Nephron progenitor cell (in vitro differentiated cells): ENCODE results near the gene KLHDC3.

Source experiments
- DNase-seq: peaks from one replicate; pipeline ENCODE4 v3.0.0; 2021
- H3K27ac Mint-ChIP-seq: 2 replicates; pipeline ENCODE4 v1.8.0; 2021; ENCODE audit warnings: mild to moderate bottlenecking, moderate library complexity, mixed read lengths
- H3K27me3 Mint-ChIP-seq: 2 replicates; pipeline ENCODE4 v1.8.0; 2021; ENCODE audit warnings: mild to moderate bottlenecking, low read depth, mixed read lengths; ENCODE audit not compliant: poor library complexity
- H3K36me3 Mint-ChIP-seq: 2 replicates; pipeline ENCODE4 v1.8.0; 2021; ENCODE audit warnings: low read depth, mixed read lengths
- H3K4me1 Mint-ChIP-seq: 2 replicates; pipeline ENCODE4 v1.8.0; 2021; ENCODE audit warnings: mixed read lengths
- H3K4me3 Mint-ChIP-seq: 2 replicates; pipeline ENCODE4 v1.8.0; 2021; ENCODE audit warnings: mild to moderate bottlenecking, moderate library complexity, mixed read lengths
- H3K9me3 Mint-ChIP-seq: 2 replicates; pipeline ENCODE4 v1.8.0; 2021; ENCODE audit warnings: mild to moderate bottlenecking, moderate library complexity, mixed read lengths
- TF ChIP-seq, protein P1 (sequence below): fragments of 200-600 bp; sonication (generic); IDR thresholded peaks from 2 replicates; pipeline ENCODE4 v1.5.0; 2021; ENCODE audit warnings: antibody characterized with exemption

The KLHDC3 gene

DNA sequence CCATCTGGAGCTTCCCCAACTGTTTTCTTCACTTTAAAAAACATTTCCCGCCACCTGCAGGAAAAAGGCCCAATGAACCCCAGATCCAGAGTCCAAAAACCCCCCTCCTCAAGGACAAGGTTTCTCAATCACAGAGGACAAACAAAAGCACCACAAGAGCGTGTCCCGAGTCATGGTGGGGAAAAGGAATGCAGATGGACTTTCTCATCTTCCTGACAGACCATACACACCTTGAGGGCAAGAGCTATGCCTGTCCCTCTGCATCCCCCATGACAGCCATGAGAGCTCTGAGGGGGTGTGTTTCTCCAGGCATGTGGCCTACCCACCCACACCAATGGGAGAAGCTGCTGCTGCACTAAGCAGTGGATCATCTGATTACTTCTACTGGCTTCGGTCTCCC is 44.1 kb upstream of the KLHDC3 start:
- Mint-ChIP-seq H3K9me3 (no peaks in the 10 kb centered on the region), H3K4me3 (no peak overlapping the region), H3K4me1 (no peaks in the 10 kb centered on the region), H3K27me3 (peaks cover 4% of the 10 kb centered on the region), H3K27ac (peak overlapping the region; percentile 36), H3K36me3 (peaks cover 24% of the 10 kb centered on the region)
- DNase-seq, result no peak
- TF ChIP-seq, protein P1, sequence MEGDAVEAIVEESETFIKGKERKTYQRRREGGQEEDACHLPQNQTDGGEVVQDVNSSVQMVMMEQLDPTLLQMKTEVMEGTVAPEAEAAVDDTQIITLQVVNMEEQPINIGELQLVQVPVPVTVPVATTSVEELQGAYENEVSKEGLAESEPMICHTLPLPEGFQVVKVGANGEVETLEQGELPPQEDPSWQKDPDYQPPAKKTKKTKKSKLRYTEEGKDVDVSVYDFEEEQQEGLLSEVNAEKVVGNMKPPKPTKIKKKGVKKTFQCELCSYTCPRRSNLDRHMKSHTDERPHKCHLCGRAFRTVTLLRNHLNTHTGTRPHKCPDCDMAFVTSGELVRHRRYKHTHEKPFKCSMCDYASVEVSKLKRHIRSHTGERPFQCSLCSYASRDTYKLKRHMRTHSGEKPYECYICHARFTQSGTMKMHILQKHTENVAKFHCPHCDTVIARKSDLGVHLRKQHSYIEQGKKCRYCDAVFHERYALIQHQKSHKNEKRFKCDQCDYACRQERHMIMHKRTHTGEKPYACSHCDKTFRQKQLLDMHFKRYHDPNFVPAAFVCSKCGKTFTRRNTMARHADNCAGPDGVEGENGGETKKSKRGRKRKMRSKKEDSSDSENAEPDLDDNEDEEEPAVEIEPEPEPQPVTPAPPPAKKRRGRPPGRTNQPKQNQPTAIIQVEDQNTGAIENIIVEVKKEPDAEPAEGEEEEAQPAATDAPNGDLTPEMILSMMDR, result no peak

DNA sequence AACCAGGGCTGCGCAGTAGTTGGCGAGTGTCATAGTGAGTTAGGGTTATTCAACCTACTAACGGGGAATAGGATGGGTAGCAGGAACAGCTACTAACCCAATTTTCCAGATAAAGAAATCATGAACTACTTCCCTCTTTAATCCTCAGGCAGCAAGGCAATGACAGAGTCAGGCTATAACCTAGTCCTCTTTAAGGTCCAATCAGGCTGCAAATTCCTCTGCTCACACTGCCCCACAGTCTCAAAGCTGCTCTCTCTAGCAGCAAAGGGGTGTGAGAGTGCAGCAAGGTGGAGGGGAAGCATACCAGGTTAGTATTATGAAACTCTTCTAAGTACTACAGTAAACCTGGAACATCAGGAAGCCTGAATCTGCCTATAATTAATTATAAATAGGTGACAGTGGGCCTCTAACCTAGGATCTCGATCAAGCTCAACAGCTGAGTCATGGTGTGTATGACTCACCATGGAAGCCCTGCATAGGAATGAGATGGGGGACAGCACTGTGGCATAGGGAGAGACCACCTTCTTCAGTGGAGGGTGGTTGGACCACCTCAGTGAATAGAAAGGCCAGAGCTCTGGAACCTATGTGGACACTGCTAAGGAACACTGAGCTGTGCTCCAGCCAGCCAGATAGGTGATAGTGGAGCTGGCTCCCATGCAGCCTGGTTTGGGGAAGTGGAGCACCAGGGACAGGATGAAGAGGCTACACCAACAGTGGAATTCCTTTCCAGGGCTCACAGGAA is 43.0 kb upstream of the KLHDC3 start:
- no peaks in the 10 kb centered on the region for H3K9me3 Mint-ChIP-seq
- H3K36me3 Mint-ChIP-seq, result peaks cover 25% of the 10 kb centered on the region
- H3K27me3 Mint-ChIP-seq, result peaks cover 4% of the 10 kb centered on the region
- no peak overlapping the region for H3K4me3 Mint-ChIP-seq
- TF ChIP-seq, protein P1, result no peak
- no peak for DNase-seq
- H3K27ac Mint-ChIP-seq, result peak overlapping the region; percentile 21
- H3K4me1 Mint-ChIP-seq, result no peaks in the 10 kb centered on the region

DNA sequence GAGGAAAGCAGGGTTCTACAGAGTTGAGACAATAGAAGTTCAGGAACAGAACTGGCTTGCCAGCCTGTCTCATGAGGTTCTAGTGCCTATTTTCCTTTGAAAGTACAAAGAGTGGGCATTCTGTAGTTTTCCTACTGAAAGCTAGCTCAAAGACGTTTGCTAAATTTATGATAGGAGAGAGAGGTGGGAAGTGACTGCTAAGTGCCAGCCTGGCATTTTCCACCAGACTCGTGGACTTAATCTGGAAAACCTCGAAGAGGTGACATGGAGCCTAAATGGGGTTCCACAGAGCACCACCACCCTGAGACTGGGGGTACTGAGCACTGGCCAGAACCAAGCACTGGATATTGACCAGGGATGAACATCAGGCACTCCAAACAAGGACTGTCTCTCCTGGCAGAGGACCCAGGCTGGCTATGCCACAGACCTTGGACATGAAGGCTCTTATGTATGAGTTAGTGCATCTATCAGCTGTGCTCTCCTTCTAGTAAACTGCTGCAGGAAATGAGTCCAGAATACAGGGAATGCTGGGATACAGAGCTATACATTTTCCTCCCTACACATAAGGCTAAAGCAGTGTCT is 42.2 kb upstream of the KLHDC3 start:
- no peak for DNase-seq
- Mint-ChIP-seq H3K36me3 (peaks cover 29% of the 10 kb centered on the region), H3K9me3 (no peaks in the 10 kb centered on the region), H3K27ac (no peak overlapping the region), H3K4me1 (peaks cover 3% of the 10 kb centered on the region), H3K27me3 (no peaks in the 10 kb centered on the region), H3K4me3 (no peak overlapping the region)
- TF ChIP-seq, protein P1, result no peak

DNA sequence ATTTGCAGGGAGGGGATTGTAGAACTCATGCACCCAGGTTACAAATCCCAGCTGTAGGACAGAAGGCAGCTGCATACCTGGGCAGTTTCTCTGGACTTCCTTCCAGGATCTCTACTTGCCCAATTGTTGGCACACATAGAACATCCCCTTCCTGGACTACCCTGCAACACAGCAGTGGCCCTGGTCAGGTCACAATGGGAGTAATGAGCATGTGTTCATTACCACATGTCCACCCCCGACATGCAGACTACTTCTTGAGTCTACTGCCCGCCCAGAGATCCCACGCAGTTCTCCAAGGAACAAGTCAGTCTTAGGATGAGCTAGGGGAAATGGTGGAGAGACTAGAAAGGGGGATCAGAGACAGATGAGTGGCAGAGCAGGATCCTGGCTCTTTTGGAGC is 40.1 kb upstream of the KLHDC3 start:
- no peak overlapping the region for H3K27ac Mint-ChIP-seq
- no peak overlapping the region for H3K4me3 Mint-ChIP-seq
- H3K27me3 Mint-ChIP-seq, result no peaks in the 10 kb centered on the region
- H3K36me3 Mint-ChIP-seq, result peaks cover 29% of the 10 kb centered on the region
- peaks cover 12% of the 10 kb centered on the region for H3K4me1 Mint-ChIP-seq
- TF ChIP-seq, protein P1, result no peak
- H3K9me3 Mint-ChIP-seq, result no peaks in the 10 kb centered on the region
- no peak for DNase-seq

DNA sequence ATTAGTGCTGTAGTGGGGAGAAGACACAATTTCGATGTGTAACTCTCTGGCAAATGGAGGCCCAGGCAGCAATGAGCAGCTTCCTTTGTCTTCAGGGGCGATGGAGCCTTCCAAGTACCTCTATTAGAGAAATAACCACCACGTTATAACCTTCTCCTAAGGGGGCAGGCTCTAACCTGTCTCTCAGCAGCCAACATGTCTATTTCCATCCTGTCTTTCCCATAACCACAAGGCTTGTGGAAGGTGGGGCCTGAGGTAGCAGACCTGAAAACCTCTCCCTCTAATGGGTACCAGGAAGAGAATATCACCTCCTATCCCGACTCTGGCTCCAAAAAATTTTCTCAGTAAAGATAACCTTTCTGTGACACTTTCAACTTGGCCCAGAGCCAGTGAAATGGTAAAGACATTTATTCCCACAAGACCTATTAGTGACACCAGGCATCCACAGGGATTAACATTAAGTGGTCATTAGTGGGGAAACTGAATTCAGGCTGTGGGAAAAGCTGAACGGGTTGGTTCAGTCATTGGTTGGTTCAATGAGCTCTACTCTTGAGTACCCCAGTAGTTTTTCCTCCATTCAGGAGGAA is 39.0 kb upstream of the KLHDC3 start:
- peaks cover 26% of the 10 kb centered on the region for H3K36me3 Mint-ChIP-seq

More for the DNA sequence above, 39.0 kb upstream of the KLHDC3 start:
- Mint-ChIP-seq H3K27ac (no peak overlapping the region), H3K4me3 (no peak overlapping the region), H3K9me3 (no peaks in the 10 kb centered on the region), H3K27me3 (no peaks in the 10 kb centered on the region), H3K4me1 (peaks cover 22% of the 10 kb centered on the region)
- TF ChIP-seq, protein P1, result no peak
- DNase-seq, result no peak
